Measurements from ENCODE around the gene CHMP1A. TPM values are rescaled to one million over a fixed set of nuclear protein-coding genes. Genes with fewer than 3 reads are reported as not detected.
"Not testable (repeated sequence)": the region's sequence is repeated elsewhere in the genome, so short reads cannot be mapped to it uniquely, and the experiment has no call there.

CHMP1A gene
- total RNA-seq, 2 donors from 2014 or later = 37.6 to 65.9 TPM

GRCh38 chr16:89672177-89672941 lies 14.9 kb upstream of the CHMP1A start:
- ATAC-seq = no peak
- intact Hi-C loops (cut with DNase I) = no loop called here
- Histone ChIP-seq H3K27ac (no peak overlapping the region), H3K4me3 (no peak overlapping the region), H3K4me1 (no peaks in the 10 kb centered on the region), H3K36me3 (replicated peaks in 1 of 2; ENCODE audit: insufficient read depth in 1 of 2, low read depth in 2 of 2) (no peaks in the 10 kb centered on the region), H3K27me3 (no peaks in the 10 kb centered on the region), H3K9me3 (no peaks in the 10 kb centered on the region)
- no peak for TF ChIP-seq POLR2A (IDR thresholded peaks at IDR 0.05)
- TF ChIP-seq CTCF (IDR thresholded peaks at IDR 0.05) = no peak
- WGBS, 2 donors = 87 to 93% methylated on average over 16 of the region's 16 CpGs
- DNase-seq = no peak

- H3K9me3 ChIP-seq; ATAC-seq; H3K4me3 ChIP-seq; H3K4me1 ChIP-seq; H3K27ac ChIP-seq; H3K27me3 ChIP-seq; intact Hi-C loops (cut with DNase I); H3K36me3 ChIP-seq (replicated peaks in 1 of 2; ENCODE audit: insufficient read depth in 1 of 2, low read depth in 2 of 2); DNase-seq: not testable (repeated sequence)
- 90 to 92% methylated on average over 4 of the region's 4 CpGs for WGBS, 2 donors
Measured at GRCh38 chr16:89671565-89671964, 14.1 kb upstream of the CHMP1A start.

GRCh38 chr16:89670496-89671431 lies 13.3 kb upstream of the CHMP1A start:
- ATAC-seq = no peak
- WGBS, 2 donors = 81 to 91% methylated on average over 10 of the region's 10 CpGs
- Histone ChIP-seq H3K27ac (no peak overlapping the region), H3K36me3 (replicated peaks in 1 of 2; ENCODE audit: insufficient read depth in 1 of 2, low read depth in 2 of 2) (no peaks in the 10 kb centered on the region), H3K4me3 (no peak overlapping the region), H3K4me1 (no peaks in the 10 kb centered on the region), H3K9me3 (no peaks in the 10 kb centered on the region), H3K27me3 (no peaks in the 10 kb centered on the region)
- intact Hi-C loops (cut with DNase I) = no loop called here
- DNase-seq = no peak
- TF ChIP-seq POLR2A (IDR thresholded peaks at IDR 0.05) (no peak), CTCF (IDR thresholded peaks at IDR 0.05) (no peak)

- Histone ChIP-seq H3K9me3 (no peaks in the 10 kb centered on the region), H3K36me3 (replicated peaks in 1 of 2; ENCODE audit: insufficient read depth in 1 of 2, low read depth in 2 of 2) (no peaks in the 10 kb centered on the region), H3K4me3 (no peak overlapping the region), H3K27me3 (no peaks in the 10 kb centered on the region), H3K4me1 (no peaks in the 10 kb centered on the region), H3K27ac (no peak overlapping the region)
- DNase-seq (no peak), ATAC-seq (no peak)
- 60 to 88% methylated on average over 3 to 12 of the region's 13 CpGs for WGBS, 2 donors
- intact Hi-C loops (cut with DNase I) = no loop called here
- TF ChIP-seq CTCF (IDR thresholded peaks at IDR 0.05) (no peak), POLR2A (IDR thresholded peaks at IDR 0.05) (no peak)
Measured at GRCh38 chr16:89669755-89670154, 12.2 kb upstream of the CHMP1A start.

GRCh38 chr16:89668790-89669158 lies 11.3 kb upstream of the CHMP1A start:
- H3K27me3 ChIP-seq = no peaks in the 10 kb centered on the region
- H3K9me3 ChIP-seq = no peaks in the 10 kb centered on the region
- no peaks in the 10 kb centered on the region for H3K4me1 ChIP-seq
- ATAC-seq = no peak
- H3K4me3 ChIP-seq = no peak overlapping the region
- 73 to 75% methylated on average over 5 of the region's 5 CpGs for WGBS, 2 donors
- no peak overlapping the region for H3K27ac ChIP-seq
- TF ChIP-seq POLR2A (IDR thresholded peaks at IDR 0.05) (no peak), CTCF (IDR thresholded peaks at IDR 0.05) (no peak)
- no peaks in the 10 kb centered on the region for H3K36me3 ChIP-seq (replicated peaks in 1 of 2; ENCODE audit: insufficient read depth in 1 of 2, low read depth in 2 of 2)
- no peak for DNase-seq
- intact Hi-C loops (cut with DNase I) = no loop called here

Measured in body of pancreas (tissue), 4 donors.